ENCODE results near the gene TRIM43.
"Not testable (repeated sequence)": the region's sequence is repeated elsewhere in the genome, so short reads cannot be mapped to it uniquely, and the experiment has no call there.

TRIM43 gene

GRCh38 chr2:95595012-95595411 is 3.2 kb downstream of the TRIM43 start:
- not testable (repeated sequence) for H3K36me3 ChIP-seq (ENCODE audit: control insufficient read depth, insufficient read depth, low read length); H3K27me3 ChIP-seq (ENCODE audit: control insufficient read depth, insufficient read depth, low read length); H3K4me1 ChIP-seq (ENCODE audit: control insufficient read depth, insufficient read depth, low read length); H3K9ac ChIP-seq (ENCODE audit: low read depth, low read length); H3K9me3 ChIP-seq (ENCODE audit: control insufficient read depth, insufficient read depth, low read length); H3K4me3 ChIP-seq (ENCODE audit: low read depth, low read length)

- H3K4me3 ChIP-seq (ENCODE audit: low read depth, low read length); H3K4me1 ChIP-seq (ENCODE audit: control insufficient read depth, insufficient read depth, low read length); H3K27me3 ChIP-seq (ENCODE audit: control insufficient read depth, insufficient read depth, low read length); H3K9ac ChIP-seq (ENCODE audit: low read depth, low read length); H3K36me3 ChIP-seq (ENCODE audit: control insufficient read depth, insufficient read depth, low read length); H3K9me3 ChIP-seq (ENCODE audit: control insufficient read depth, insufficient read depth, low read length): not testable (repeated sequence)
Measured at GRCh38 chr2:95601301-95601700, 9.5 kb downstream of the TRIM43 start.

- not testable (repeated sequence) for H3K9me3 ChIP-seq (ENCODE audit: control insufficient read depth, insufficient read depth, low read length); H3K4me3 ChIP-seq (ENCODE audit: low read depth, low read length); H3K4me1 ChIP-seq (ENCODE audit: control insufficient read depth, insufficient read depth, low read length); H3K36me3 ChIP-seq (ENCODE audit: control insufficient read depth, insufficient read depth, low read length); H3K27me3 ChIP-seq (ENCODE audit: control insufficient read depth, insufficient read depth, low read length); H3K9ac ChIP-seq (ENCODE audit: low read depth, low read length)
Measured at GRCh38 chr2:95602146-95602545, 10.3 kb downstream of the TRIM43 start.

- H3K9me3 ChIP-seq (ENCODE audit: control insufficient read depth, insufficient read depth, low read length); H3K4me3 ChIP-seq (ENCODE audit: low read depth, low read length); H3K4me1 ChIP-seq (ENCODE audit: control insufficient read depth, insufficient read depth, low read length); H3K27me3 ChIP-seq (ENCODE audit: control insufficient read depth, insufficient read depth, low read length); H3K9ac ChIP-seq (ENCODE audit: low read depth, low read length); H3K36me3 ChIP-seq (ENCODE audit: control insufficient read depth, insufficient read depth, low read length): not testable (repeated sequence)
Measured at GRCh38 chr2:95608356-95608755, 16.6 kb downstream of the TRIM43 start.

- H3K9ac ChIP-seq (ENCODE audit: low read depth, low read length); H3K4me3 ChIP-seq (ENCODE audit: low read depth, low read length); H3K27me3 ChIP-seq (ENCODE audit: control insufficient read depth, insufficient read depth, low read length); H3K9me3 ChIP-seq (ENCODE audit: control insufficient read depth, insufficient read depth, low read length); H3K4me1 ChIP-seq (ENCODE audit: control insufficient read depth, insufficient read depth, low read length); H3K36me3 ChIP-seq (ENCODE audit: control insufficient read depth, insufficient read depth, low read length): not testable (repeated sequence)
Measured at GRCh38 chr2:95609764-95610163, 18.0 kb downstream of the TRIM43 start.

- not testable (repeated sequence) for H3K9ac ChIP-seq (ENCODE audit: low read depth, low read length); H3K36me3 ChIP-seq (ENCODE audit: control insufficient read depth, insufficient read depth, low read length); H3K4me1 ChIP-seq (ENCODE audit: control insufficient read depth, insufficient read depth, low read length); H3K27me3 ChIP-seq (ENCODE audit: control insufficient read depth, insufficient read depth, low read length); H3K9me3 ChIP-seq (ENCODE audit: control insufficient read depth, insufficient read depth, low read length); H3K4me3 ChIP-seq (ENCODE audit: low read depth, low read length)
Measured at GRCh38 chr2:95613048-95613447, 21.2 kb downstream of the TRIM43 start.

GRCh38 chr2:95622728-95623127 is 30.9 kb downstream of the TRIM43 start:
- H3K27me3 ChIP-seq (ENCODE audit: control insufficient read depth, insufficient read depth, low read length); H3K36me3 ChIP-seq (ENCODE audit: control insufficient read depth, insufficient read depth, low read length); H3K4me3 ChIP-seq (ENCODE audit: low read depth, low read length); H3K9ac ChIP-seq (ENCODE audit: low read depth, low read length); H3K4me1 ChIP-seq (ENCODE audit: control insufficient read depth, insufficient read depth, low read length); H3K9me3 ChIP-seq (ENCODE audit: control insufficient read depth, insufficient read depth, low read length): not testable (repeated sequence)

GRCh38 chr2:95630987-95631386 is 39.2 kb downstream of the TRIM43 start:
- H3K9ac ChIP-seq (ENCODE audit: low read depth, low read length); H3K27me3 ChIP-seq (ENCODE audit: control insufficient read depth, insufficient read depth, low read length); H3K4me1 ChIP-seq (ENCODE audit: control insufficient read depth, insufficient read depth, low read length); H3K36me3 ChIP-seq (ENCODE audit: control insufficient read depth, insufficient read depth, low read length); H3K9me3 ChIP-seq (ENCODE audit: control insufficient read depth, insufficient read depth, low read length); H3K4me3 ChIP-seq (ENCODE audit: low read depth, low read length): not testable (repeated sequence)

- not testable (repeated sequence) for H3K4me1 ChIP-seq (ENCODE audit: control insufficient read depth, insufficient read depth, low read length); H3K27me3 ChIP-seq (ENCODE audit: control insufficient read depth, insufficient read depth, low read length); H3K9me3 ChIP-seq (ENCODE audit: control insufficient read depth, insufficient read depth, low read length); H3K36me3 ChIP-seq (ENCODE audit: control insufficient read depth, insufficient read depth, low read length); H3K4me3 ChIP-seq (ENCODE audit: low read depth, low read length); H3K9ac ChIP-seq (ENCODE audit: low read depth, low read length)
Measured at GRCh38 chr2:95633626-95634259, 41.9 kb downstream of the TRIM43 start.

GRCh38 chr2:95640515-95641288 is 48.9 kb downstream of the TRIM43 start:
- H3K4me1 ChIP-seq (ENCODE audit: control insufficient read depth, insufficient read depth, low read length); H3K36me3 ChIP-seq (ENCODE audit: control insufficient read depth, insufficient read depth, low read length); H3K4me3 ChIP-seq (ENCODE audit: low read depth, low read length); H3K27me3 ChIP-seq (ENCODE audit: control insufficient read depth, insufficient read depth, low read length); H3K9ac ChIP-seq (ENCODE audit: low read depth, low read length); H3K9me3 ChIP-seq (ENCODE audit: control insufficient read depth, insufficient read depth, low read length): not testable (repeated sequence)

GRCh38 chr2:95641289-95641575 is 49.4 kb downstream of the TRIM43 start:
- H3K4me1 ChIP-seq (ENCODE audit: control insufficient read depth, insufficient read depth, low read length) = not testable (repeated sequence)

GRCh38 chr2:95641787-95642186 is 50.0 kb downstream of the TRIM43 start:
- H3K4me1 ChIP-seq (ENCODE audit: control insufficient read depth, insufficient read depth, low read length); H3K36me3 ChIP-seq (ENCODE audit: control insufficient read depth, insufficient read depth, low read length); H3K4me3 ChIP-seq (ENCODE audit: low read depth, low read length); H3K9ac ChIP-seq (ENCODE audit: low read depth, low read length); H3K27me3 ChIP-seq (ENCODE audit: control insufficient read depth, insufficient read depth, low read length); H3K9me3 ChIP-seq (ENCODE audit: control insufficient read depth, insufficient read depth, low read length): not testable (repeated sequence)

More at GRCh38 chr2:95641289-95641575, 49.4 kb downstream of the TRIM43 start:
- not testable (repeated sequence) for H3K9ac ChIP-seq (ENCODE audit: low read depth, low read length); H3K27me3 ChIP-seq (ENCODE audit: control insufficient read depth, insufficient read depth, low read length); H3K4me3 ChIP-seq (ENCODE audit: low read depth, low read length); H3K36me3 ChIP-seq (ENCODE audit: control insufficient read depth, insufficient read depth, low read length); H3K9me3 ChIP-seq (ENCODE audit: control insufficient read depth, insufficient read depth, low read length)

Data from iPS-15b (cell line).